Measurements from ENCODE around the gene MEIS2.

The MEIS2 gene

GRCh38 chr15:36901012-36901411 lies 199.3 kb downstream of the MEIS2 start:
- no peak for DNase-seq (ENCODE audit: low read depth, low spot score)

GRCh38 chr15:36899696-36900095 lies 200.7 kb downstream of the MEIS2 start:
- no peak for DNase-seq (ENCODE audit: low read depth, low spot score)

- no peak for DNase-seq (ENCODE audit: low read depth, low spot score)
Measured at GRCh38 chr15:36898536-36899126, 201.7 kb downstream of the MEIS2 start.

- DNase-seq (ENCODE audit: low read depth, low spot score): no peak
Measured at GRCh38 chr15:36897834-36898233, 202.5 kb downstream of the MEIS2 start.

- DNase-seq (ENCODE audit: low read depth, low spot score): no peak
Measured at GRCh38 chr15:36896949-36897348, 203.4 kb downstream of the MEIS2 start.

- DNase-seq (ENCODE audit: low read depth, low spot score): no peak
Measured at GRCh38 chr15:36894075-36894474, 206.3 kb downstream of the MEIS2 start.

- DNase-seq (ENCODE audit: low read depth, low spot score): no peak
Measured at GRCh38 chr15:36893276-36893675, 207.1 kb downstream of the MEIS2 start.

GRCh38 chr15:36888011-36888992 lies 212.0 kb downstream of the MEIS2 start:
- no peak for DNase-seq (ENCODE audit: low read depth, low spot score)

GRCh38 chr15:36887214-36887961 lies 213.0 kb downstream of the MEIS2 start:
- no peak for DNase-seq (ENCODE audit: low read depth, low spot score)

GRCh38 chr15:36886701-36887100 lies 213.6 kb downstream of the MEIS2 start:
- no peak for DNase-seq (ENCODE audit: low read depth, low spot score)

GRCh38 chr15:36886191-36886590 lies 214.2 kb downstream of the MEIS2 start:
- no peak for DNase-seq (ENCODE audit: low read depth, low spot score)

- no peak for DNase-seq (ENCODE audit: low read depth, low spot score)
Measured at GRCh38 chr15:36885771-36886170, 214.6 kb downstream of the MEIS2 start.

- DNase-seq (ENCODE audit: low read depth, low spot score): no peak
Measured at GRCh38 chr15:36884936-36885635, 215.3 kb downstream of the MEIS2 start.

- DNase-seq (ENCODE audit: low read depth, low spot score): no peak
Measured at GRCh38 chr15:36884518-36884875, 215.9 kb downstream of the MEIS2 start.

- DNase-seq (ENCODE audit: low read depth, low spot score): peak; percentile 44
Measured at GRCh38 chr15:36883713-36884517, 216.4 kb downstream of the MEIS2 start.

GRCh38 chr15:36882487-36883131 lies 217.7 kb downstream of the MEIS2 start:
- no peak for DNase-seq (ENCODE audit: low read depth, low spot score)

- DNase-seq (ENCODE audit: low read depth, low spot score): no peak
Measured at GRCh38 chr15:36882056-36882455, 218.3 kb downstream of the MEIS2 start.

- DNase-seq (ENCODE audit: low read depth, low spot score): no peak
Measured at GRCh38 chr15:36881516-36881915, 218.8 kb downstream of the MEIS2 start.

GRCh38 chr15:36880913-36881460 lies 219.4 kb downstream of the MEIS2 start:
- DNase-seq (ENCODE audit: low read depth, low spot score): no peak

All from smooth muscle cell of the brain vasculature (primary cell).